Measurements from ENCODE around the gene C16orf92.
"Not testable (repeated sequence)": the region's sequence is repeated elsewhere in the genome, so short reads cannot be mapped to it uniquely, and the experiment has no call there.

Gene C16orf92

DNA sequence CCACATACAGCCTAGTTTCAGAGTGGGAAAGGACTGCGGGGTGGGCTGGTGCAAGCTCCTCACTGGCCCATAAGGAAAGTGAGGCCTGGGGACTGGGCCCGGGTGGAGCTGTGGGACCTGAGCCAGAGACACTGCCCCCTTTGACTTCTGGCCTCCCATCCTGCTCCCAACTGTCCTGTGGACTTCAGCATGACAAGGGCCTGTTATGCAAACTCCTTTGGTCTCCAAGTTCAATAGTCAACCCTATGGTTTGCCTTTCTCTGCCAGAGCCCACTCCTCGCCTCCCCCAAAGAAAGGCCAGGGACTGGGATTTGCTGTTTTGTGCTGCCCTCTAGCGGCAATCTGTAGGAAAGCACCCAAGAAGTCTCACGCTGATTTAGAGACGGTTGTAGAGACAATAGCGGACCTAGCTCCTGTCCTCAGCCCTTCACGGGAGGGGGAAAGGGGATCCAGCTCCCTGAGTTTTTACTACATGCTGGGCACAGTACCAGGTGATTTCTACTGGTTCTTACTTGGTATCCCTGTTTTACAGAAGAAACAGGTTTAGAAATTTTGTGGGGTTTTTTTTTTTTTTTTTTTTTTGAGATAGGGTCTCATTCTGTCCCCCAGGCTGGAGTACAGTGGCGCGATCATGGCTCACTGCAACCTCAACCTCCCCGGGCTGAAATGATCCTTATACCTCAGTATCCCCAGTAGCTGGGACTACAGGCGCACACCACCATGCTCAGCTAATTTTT is 9.3 kb downstream of the C16orf92 start:
- TF ChIP-seq, protein P1, sequence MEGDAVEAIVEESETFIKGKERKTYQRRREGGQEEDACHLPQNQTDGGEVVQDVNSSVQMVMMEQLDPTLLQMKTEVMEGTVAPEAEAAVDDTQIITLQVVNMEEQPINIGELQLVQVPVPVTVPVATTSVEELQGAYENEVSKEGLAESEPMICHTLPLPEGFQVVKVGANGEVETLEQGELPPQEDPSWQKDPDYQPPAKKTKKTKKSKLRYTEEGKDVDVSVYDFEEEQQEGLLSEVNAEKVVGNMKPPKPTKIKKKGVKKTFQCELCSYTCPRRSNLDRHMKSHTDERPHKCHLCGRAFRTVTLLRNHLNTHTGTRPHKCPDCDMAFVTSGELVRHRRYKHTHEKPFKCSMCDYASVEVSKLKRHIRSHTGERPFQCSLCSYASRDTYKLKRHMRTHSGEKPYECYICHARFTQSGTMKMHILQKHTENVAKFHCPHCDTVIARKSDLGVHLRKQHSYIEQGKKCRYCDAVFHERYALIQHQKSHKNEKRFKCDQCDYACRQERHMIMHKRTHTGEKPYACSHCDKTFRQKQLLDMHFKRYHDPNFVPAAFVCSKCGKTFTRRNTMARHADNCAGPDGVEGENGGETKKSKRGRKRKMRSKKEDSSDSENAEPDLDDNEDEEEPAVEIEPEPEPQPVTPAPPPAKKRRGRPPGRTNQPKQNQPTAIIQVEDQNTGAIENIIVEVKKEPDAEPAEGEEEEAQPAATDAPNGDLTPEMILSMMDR (IDR thresholded peaks at IDR 0.05; ENCODE audit: low read depth, low read length), result peak; percentile 79
- DNase-seq (ENCODE audit: extremely low read depth, low read depth), result no peak

DNA sequence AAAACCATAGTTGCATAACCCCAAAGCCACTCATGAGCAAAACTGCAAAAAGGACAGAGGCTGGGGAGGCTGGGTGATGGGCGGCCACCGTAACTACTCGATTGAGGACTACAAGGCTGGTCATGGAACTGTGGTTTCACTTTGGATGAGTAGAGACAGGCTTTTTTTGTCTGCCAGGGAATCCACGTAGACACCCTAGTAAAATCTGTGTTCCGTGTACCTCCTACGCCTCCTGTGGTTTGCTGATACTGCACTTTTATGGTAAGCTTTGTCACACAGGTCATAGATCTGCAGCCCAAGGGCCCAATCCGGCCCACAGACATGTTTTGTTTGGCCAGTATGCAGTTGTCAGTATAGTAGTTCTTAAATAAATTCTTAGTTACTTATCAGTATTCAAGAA is 10.3 kb downstream of the C16orf92 start:
- TF ChIP-seq, protein P1 (IDR thresholded peaks at IDR 0.05; ENCODE audit: low read depth, low read length), result no peak
- no peak for DNase-seq (ENCODE audit: extremely low read depth, low read depth)

DNA sequence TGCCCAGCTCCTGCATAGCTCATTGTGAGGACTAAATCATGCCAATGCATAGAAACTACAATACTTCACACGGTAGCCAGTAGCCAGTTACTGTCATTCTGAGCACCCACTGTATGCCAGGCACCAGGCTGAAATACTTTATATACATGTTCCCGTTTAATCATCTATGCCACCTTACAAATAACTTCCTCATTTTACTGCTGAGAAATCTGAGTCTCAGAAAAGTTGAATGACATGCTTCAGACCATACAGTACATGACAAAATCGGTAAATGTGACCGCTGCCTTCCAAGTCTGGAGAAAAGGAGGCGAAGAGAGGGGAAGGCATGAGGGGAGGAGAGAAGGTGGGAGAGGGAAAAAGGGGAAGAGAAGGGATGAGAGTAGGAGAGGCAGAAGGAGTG is 17.2 kb downstream of the C16orf92 start:
- no peak for DNase-seq (ENCODE audit: extremely low read depth, low read depth)
- TF ChIP-seq, protein P1 (IDR thresholded peaks at IDR 0.05; ENCODE audit: low read depth, low read length), result no peak

DNA sequence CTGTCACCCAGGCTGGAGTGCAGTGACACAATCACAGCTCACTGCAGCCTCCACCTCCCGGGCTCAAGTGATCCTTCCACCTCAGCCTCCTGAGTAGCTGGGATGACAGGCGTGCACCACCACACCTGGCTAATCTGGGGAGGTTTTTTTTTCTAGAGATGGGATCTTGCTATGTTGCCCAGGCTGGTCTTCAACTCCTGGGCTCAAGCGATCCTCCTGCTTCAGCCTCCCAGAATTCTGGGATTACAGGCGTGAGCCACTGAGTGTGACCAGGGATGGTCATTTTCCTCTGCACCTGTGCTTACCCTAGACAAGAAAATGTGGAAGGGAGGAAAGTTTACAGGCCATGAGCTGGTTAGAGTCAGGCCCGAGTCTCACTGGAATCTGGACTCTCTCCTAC is 17.7 kb downstream of the C16orf92 start:
- DNase-seq (ENCODE audit: extremely low read depth, low read depth), result not testable (repeated sequence)

DNA sequence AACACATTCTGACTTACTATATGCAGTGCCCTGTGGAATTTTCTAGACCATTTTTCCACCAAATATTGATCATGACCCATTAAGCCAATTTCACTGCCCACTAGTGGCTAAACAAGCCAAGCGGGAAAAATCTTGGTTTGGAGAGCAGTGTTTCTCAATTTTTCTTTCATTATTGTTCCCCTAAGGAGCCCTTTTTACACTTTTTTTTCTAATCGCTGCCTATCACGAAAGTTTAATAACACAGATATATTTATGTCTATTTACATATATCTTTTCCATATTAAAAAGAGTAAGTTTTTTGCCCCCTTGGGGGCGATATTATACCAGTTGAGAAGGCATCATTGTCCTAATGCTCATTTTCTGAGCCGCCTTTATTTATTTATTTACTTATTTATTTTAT is 18.8 kb downstream of the C16orf92 start:
- DNase-seq (ENCODE audit: extremely low read depth, low read depth), result peak; percentile 19
- TF ChIP-seq, protein P1 (IDR thresholded peaks at IDR 0.05; ENCODE audit: low read depth, low read length), result peak; percentile 30

DNA sequence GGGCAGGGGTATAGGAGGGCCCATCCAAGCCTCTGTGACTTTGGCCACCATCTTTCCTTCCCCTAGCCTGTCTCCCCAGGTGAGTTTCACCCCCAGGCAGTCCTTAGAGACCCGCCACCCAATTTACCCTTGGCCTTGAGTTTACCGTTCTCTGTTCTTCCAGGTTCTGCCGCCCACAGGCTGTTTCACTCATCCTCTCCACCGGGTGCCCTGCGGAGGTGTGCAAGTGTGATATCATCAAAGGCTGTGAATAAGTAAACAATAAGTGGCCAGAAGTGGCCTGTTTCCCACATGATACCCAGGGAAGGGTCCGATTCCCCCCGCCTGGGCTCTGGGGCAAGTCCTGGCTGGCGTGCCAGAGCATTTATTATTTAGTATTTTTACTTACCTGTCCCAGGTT is 23.2 kb downstream of the C16orf92 start:
- TF ChIP-seq, protein P1 (IDR thresholded peaks at IDR 0.05; ENCODE audit: low read depth, low read length), result no peak
- no peak for DNase-seq (ENCODE audit: extremely low read depth, low read depth)

DNA sequence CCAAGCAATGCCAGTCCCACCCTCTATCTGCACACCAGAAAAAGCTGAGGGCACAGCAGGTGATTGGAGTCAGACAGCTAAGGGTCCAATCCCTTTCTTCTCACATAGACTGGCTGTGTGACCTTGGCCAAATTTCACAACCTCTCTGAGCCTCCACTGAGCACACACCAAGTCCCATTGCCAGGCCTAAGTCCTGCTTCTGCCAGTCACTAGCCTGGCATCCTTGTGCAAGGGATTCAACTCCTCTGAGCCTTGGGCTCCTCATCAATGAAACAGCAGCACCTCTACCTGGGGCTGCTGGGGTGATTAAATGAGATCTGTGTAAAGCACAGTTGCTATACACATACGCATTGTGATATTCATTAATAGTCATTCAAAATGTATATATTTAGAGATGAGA is 23.6 kb downstream of the C16orf92 start:
- TF ChIP-seq, protein P1 (IDR thresholded peaks at IDR 0.05; ENCODE audit: low read depth, low read length), result no peak
- DNase-seq (ENCODE audit: extremely low read depth, low read depth), result no peak

DNA sequence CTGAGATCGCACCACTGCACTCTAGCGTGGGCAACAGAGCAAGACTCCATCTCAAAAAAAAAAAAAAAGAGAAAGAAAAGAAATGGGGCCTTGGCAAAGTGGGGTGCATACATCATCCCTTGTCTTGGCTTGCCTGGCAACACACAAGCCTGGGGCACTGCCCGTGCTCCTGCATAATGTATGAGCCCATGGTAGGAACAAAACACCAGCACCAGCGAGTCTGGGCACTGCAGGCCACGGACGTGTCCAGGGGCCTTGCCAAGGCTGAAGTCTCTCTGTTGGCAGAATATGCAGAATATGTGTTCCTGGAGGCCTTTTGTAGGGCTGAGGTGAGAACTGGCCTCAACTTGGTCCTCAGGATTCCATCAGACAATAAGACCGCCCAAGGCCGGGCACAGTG is 26.9 kb downstream of the C16orf92 start:
- TF ChIP-seq, protein P1 (IDR thresholded peaks at IDR 0.05; ENCODE audit: low read depth, low read length), result no peak
- no peak for DNase-seq (ENCODE audit: extremely low read depth, low read depth)
